Measurements from ENCODE around the gene UFD1. TPM values are rescaled to one million over a fixed set of nuclear protein-coding genes. Genes with fewer than 3 reads are reported as not detected.

The UFD1 gene
- total and polyA plus RNA-seq, 2 of the 13 experiments (the other 11 are each of a cell fraction or from before 2014, with no cell fraction given): 47.9 to 51.1 TPM

DNA sequence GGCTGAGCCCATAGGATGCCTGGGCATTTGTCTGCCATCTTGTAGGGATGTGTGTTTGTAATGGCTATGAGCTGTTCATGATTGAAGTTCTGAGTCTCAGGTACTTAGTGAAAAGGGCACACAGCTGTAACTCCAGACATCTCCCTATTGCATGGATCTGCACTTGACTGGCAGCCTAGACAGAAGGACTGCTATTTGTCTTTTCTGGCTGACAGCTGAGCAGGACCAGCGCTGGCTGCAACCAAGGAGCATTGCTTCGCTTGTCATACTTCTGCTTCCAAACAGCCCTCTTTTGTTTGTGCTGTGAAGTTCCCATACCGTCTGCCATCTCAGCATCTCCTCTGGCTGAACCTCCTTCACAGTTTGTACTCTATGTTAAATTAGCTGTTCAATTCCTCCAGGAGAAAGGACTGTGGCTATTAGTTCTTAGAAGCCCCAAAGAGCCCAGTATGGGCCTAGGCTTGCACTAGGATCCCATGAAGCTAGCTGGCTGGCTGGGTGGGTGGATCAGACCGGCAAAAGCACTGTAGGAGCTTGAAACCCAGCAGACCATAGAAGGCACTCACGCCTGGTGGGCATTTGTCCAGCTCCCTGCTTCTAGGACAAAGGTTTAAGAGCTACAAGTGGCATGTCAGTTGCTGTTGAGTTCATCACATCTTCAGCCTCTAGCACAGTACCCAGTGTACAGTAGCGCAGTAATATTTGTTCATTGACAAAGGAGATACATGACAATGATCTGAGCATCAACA, 67.9 kb downstream of the UFD1 start:
- ChIA-PET CTCF (ENCODE audit: low intra/inter-chr PET ratio, low total read pairs) (no interaction called here), POLR2A (no interaction called here)
- Histone ChIP-seq H3K4me1 (ENCODE audit: insufficient read depth, low read length) (no peaks in the 10 kb centered on the region), H3K27me3 (ENCODE audit: control insufficient read depth in 1 of 2, insufficient read depth in 2 of 2, low read length in 2 of 2) (no peaks in the 10 kb centered on the region), H4K20me1 (ENCODE audit: insufficient read depth, low read length) (peaks cover 20% of the 10 kb centered on the region; the same call in 1 of the 2 replicates), H3K4me3 (replicated peaks in 1 of 3; ENCODE audit: insufficient read depth in 1 of 3, low read depth in 2 of 3, low read length in 3 of 3) (no peak overlapping the region), H3K79me2 (ENCODE audit: insufficient read depth, low read length) (peaks cover 51% of the 10 kb centered on the region), H3K9me3 (ENCODE audit: low read length) (no peaks in the 10 kb centered on the region), H3K27ac (ENCODE audit: extremely low read length, insufficient read depth, low read length) (no peak overlapping the region), H2AFZ (ENCODE audit: low read length) (no peak overlapping the region), H3K36me3 (replicated peaks in 1 of 2; ENCODE audit: control insufficient read depth in 1 of 2, insufficient read depth in 2 of 2, low read length in 2 of 2) (peaks cover 25 to 72% of the 10 kb centered on the region in 2 experiments), H3K9ac (ENCODE audit: insufficient read depth, low read depth, low read length) (no peak overlapping the region), H3K4me2 (ENCODE audit: low read depth, low read length) (no peak overlapping the region)
- no TSS peak for BruUV-seq (replicated peaks)
- ATAC-seq: no peak
- intact Hi-C loops (cut with micrococcal nuclease; ENCODE audit: unreplicated experiment): no loop called here
- no peak for DNase-seq (ENCODE audit: low spot score)
- FAIRE-seq: no peak
- in situ Hi-C loops (cut with HindIII; ENCODE audit: extremely low pct_ligation_motif_present, low pct_unique_long_range_greater_than_20kb): no loop called here
- 93% methylated on average over 6 of the region's 6 CpGs for WGBS (ENCODE audit: low lambda C conversion rate)
- TF ChIP-seq FOSL1 (CRISPR knock-in tag; IDR thresholded peaks at IDR 0.05; ENCODE audit: borderline replicate concordance) (no peak), SNRNP70 (IDR thresholded peaks at IDR 0.05; ENCODE audit: low read depth, low read length) (no peak), SIX1 (CRISPR knock-in tag; IDR thresholded peaks at IDR 0.05; ENCODE audit: borderline replicate concordance) (no peak), ZNF136 (CRISPR knock-in tag; IDR thresholded peaks at IDR 0.05; ENCODE audit: low read depth) (no peak), HMGA1 (CRISPR knock-in tag; conservative IDR thresholded peaks at IDR 0.05) (no peak), PTBP1 (IDR thresholded peaks at IDR 0.05; ENCODE audit: low read depth, low read length, poor library complexity, severe bottlenecking) (no peak), ARID5B (CRISPR knock-in tag; IDR thresholded peaks at IDR 0.05) (no peak), SSRP1 (CRISPR knock-in tag; IDR thresholded peaks at IDR 0.05) (no peak), TARDBP (CRISPR knock-in tag; IDR thresholded peaks at IDR 0.05) (no peak), BATF2 (CRISPR knock-in tag; IDR thresholded peaks at IDR 0.05) (no peak), ZNF839 (CRISPR knock-in tag; IDR thresholded peaks at IDR 0.05; ENCODE audit: borderline replicate concordance) (no peak), SCMH1 (CRISPR knock-in tag; IDR thresholded peaks at IDR 0.05; ENCODE audit: borderline replicate concordance) (no peak), NFE2L1 (CRISPR knock-in tag; IDR thresholded peaks at IDR 0.05; ENCODE audit: borderline replicate concordance) (no peak), ZNF251 (CRISPR knock-in tag; IDR thresholded peaks at IDR 0.05) (no peak), ZNF350 (CRISPR knock-in tag; IDR thresholded peaks at IDR 0.05; ENCODE audit: borderline replicate concordance, low read depth) (no peak), MXD3 (CRISPR knock-in tag; IDR thresholded peaks at IDR 0.05) (no peak)
- TF ChIP-seq, protein P1, sequence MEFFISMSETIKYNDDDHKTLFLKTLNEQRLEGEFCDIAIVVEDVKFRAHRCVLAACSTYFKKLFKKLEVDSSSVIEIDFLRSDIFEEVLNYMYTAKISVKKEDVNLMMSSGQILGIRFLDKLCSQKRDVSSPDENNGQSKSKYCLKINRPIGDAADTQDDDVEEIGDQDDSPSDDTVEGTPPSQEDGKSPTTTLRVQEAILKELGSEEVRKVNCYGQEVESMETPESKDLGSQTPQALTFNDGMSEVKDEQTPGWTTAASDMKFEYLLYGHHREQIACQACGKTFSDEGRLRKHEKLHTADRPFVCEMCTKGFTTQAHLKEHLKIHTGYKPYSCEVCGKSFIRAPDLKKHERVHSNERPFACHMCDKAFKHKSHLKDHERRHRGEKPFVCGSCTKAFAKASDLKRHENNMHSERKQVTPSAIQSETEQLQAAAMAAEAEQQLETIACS (CRISPR knock-in tag; IDR thresholded peaks at IDR 0.05): no peak

All from HepG2 (cell line).